22Rv1 (cell line): ENCODE data around the gene LRRC1.

Experiments
- CTCF ChIP-seq: fragments of 450-650 bp; IDR thresholded peaks from 2 replicates; pipeline ENCODE4 v1.5.1; 2017; ENCODE audit warnings: mild to moderate bottlenecking
- ZFX ChIP-seq: fragments of 450-650 bp; IDR thresholded peaks from 2 replicates; pipeline ENCODE4 v1.6.1; 2017; ENCODE audit warnings: antibody characterized with exemption, borderline replicate concordance

GRCh38 chr6:53850527-53850926, 55.7 kb downstream of the LRRC1 start:
- no peak for TF ChIP-seq CTCF
- TF ChIP-seq ZFX, result no peak
